AG04450 (cell line): ENCODE results near the gene ARHGEF39. TPM values are rescaled to one million over a fixed set of nuclear protein-coding genes. Genes with fewer than 3 reads are reported as not detected.

Experiments
- CTCF ChIA-PET: fragments of 300-600, 350-600 bp; formaldehyde crosslinking; extraction: SDS; loops from one replicate; lab custom pipeline; 2022; ENCODE audit warnings: antibody characterized with exemption, inconsistent platforms; lab: Charles Lee
- POLR2A ChIA-PET: fragments of 350-600 bp; formaldehyde crosslinking; extraction: SDS; loops from one replicate; lab custom pipeline; 2021; ENCODE audit warnings: antibody characterized with exemption, inconsistent platforms; lab: Yijun Ruan, JAX
- DNase-seq: peaks from one replicate; pipeline ENCODE4 v3.0.0-alpha.2; 2011; ENCODE audit warnings: low read depth, low spot score
- H3K27ac ChIP-seq: one replicate; pipeline ENCODE4 v1.5.1; 2012; ENCODE audit warnings: low read depth, low read length, control low read depth
- H3K27me3 ChIP-seq: one replicate; pipeline ENCODE4 v1.6.0; 2012; ENCODE audit warnings: low read length; ENCODE audit not compliant: control insufficient read depth, insufficient read depth
- H3K4me3 ChIP-seq: 2 replicates; pipeline ENCODE4 v1.5.1; 2011; ENCODE audit warnings: mild to moderate bottlenecking, low read depth, low read length, control low read depth
- H3K9me3 ChIP-seq: 2 replicates; pipeline ENCODE4 v1.5.1; 2012; ENCODE audit warnings: low read length; ENCODE audit not compliant: control insufficient read depth, insufficient read depth
- polyA plus RNA-seq: library from polyadenylated mRNA; depleted of rRNA; stranded (reverse); fragments of >200 nt; gene quantifications from 2 replicates; pipeline ENCODE4 v1.2.3, GENCODE V29; 2011
- TF ChIP-seq, protein P1 (sequence below): IDR thresholded peaks from 2 replicates; pipeline ENCODE4 v1.5.1; 2011; ENCODE audit warnings: low read depth, low read length, control low read depth, inconsistent platforms

Gene ARHGEF39
- polyA plus RNA-seq, 1 experiment, result 1.2 TPM

DNA sequence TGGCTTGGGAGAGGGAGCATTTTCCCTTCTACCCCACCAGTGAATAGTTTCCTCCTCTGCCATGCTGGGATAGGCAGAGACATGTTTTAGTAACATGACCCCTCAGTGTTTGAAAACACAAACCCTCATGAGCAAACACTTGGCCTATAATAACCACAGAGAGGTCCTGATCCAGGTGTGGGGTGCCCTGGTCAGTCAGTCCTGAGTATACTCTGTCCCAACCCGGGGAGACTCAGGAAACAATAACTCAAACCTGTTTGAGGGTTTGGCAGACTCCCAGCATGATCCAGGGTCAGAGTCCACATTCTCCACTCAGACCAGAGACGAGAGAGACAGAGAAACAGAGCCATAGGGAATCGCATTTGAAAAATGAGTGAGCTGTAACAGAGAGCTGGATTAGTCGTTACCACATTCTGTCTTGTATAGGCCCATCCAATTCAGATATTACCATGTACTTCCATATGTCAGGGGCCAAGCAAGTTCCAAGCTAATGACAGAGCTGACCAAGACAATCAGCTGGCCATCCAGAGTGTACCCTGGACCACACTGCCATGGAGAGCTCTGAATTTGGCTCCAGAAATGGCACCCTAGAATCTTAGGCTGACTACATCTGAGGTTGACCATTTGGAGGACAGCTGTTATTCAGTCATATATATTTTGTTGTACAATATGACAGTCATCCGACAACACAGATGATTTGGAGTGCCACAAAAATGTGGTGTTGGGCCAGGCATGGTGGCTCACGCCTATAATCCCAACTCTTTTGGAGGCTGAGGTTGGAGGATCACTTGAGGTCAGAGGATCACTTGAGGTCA lies 4.5 kb upstream of the ARHGEF39 start:
- Histone ChIP-seq H3K4me3 (no peak overlapping the region), H3K27me3 (no peaks in the 10 kb centered on the region), H3K9me3 (no peaks in the 10 kb centered on the region), H3K27ac (peak overlapping the region; percentile 25)
- TF ChIP-seq, protein P1, sequence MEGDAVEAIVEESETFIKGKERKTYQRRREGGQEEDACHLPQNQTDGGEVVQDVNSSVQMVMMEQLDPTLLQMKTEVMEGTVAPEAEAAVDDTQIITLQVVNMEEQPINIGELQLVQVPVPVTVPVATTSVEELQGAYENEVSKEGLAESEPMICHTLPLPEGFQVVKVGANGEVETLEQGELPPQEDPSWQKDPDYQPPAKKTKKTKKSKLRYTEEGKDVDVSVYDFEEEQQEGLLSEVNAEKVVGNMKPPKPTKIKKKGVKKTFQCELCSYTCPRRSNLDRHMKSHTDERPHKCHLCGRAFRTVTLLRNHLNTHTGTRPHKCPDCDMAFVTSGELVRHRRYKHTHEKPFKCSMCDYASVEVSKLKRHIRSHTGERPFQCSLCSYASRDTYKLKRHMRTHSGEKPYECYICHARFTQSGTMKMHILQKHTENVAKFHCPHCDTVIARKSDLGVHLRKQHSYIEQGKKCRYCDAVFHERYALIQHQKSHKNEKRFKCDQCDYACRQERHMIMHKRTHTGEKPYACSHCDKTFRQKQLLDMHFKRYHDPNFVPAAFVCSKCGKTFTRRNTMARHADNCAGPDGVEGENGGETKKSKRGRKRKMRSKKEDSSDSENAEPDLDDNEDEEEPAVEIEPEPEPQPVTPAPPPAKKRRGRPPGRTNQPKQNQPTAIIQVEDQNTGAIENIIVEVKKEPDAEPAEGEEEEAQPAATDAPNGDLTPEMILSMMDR, result no peak
- no peak for DNase-seq
- ChIA-PET CTCF (interaction anchor here (1.0 to 1.7 kb wide), 5 partner anchors 8 to 58 kb away, joined by 3 to 14 read pairs (median 4); partner anchors contain the start of genes CCDC107 and RMRP), POLR2A (interaction anchor here (1.8 to 3.0 kb wide), 2 partner anchors 11 to 21 kb away, joined by 8 to 13 read pairs; partner anchors contain the start of gene TPM2)

GRCh38 chr9:35667939-35668338 lies 2.9 kb upstream of the ARHGEF39 start:
- ChIA-PET POLR2A (no interaction called here), CTCF (no interaction called here)
- TF ChIP-seq, protein P1, result no peak
- Histone ChIP-seq H3K4me3 (no peak overlapping the region), H3K27me3 (no peaks in the 10 kb centered on the region), H3K9me3 (no peaks in the 10 kb centered on the region), H3K27ac (no peak overlapping the region)
- DNase-seq, result no peak

GRCh38 chr9:35666549-35666948 lies 1.6 kb upstream of the ARHGEF39 start:
- no peak for DNase-seq
- ChIA-PET CTCF (interaction anchor here (2.6 kb wide), 1 partner anchor 30 kb away, joined by 14 read pairs; no protein-coding TSS in a partner anchor), POLR2A (interaction anchor here (0.7 to 3.1 kb wide), 4 partner anchors 9 to 24 kb away, joined by 3 to 28 read pairs (median 10); no protein-coding TSS in a partner anchor)
- Histone ChIP-seq H3K27me3 (no peaks in the 10 kb centered on the region), H3K27ac (no peak overlapping the region), H3K4me3 (no peak overlapping the region), H3K9me3 (no peaks in the 10 kb centered on the region)
- TF ChIP-seq, protein P1, result no peak

- Histone ChIP-seq H3K4me3 (no peak overlapping the region), H3K27ac (no peak overlapping the region), H3K27me3 (no peaks in the 10 kb centered on the region), H3K9me3 (no peaks in the 10 kb centered on the region)
- ChIA-PET POLR2A (interaction anchor here (0.7 to 3.1 kb wide), 5 partner anchors 9 to 66 kb away, joined by 3 to 28 read pairs (median 7); partner anchors contain the start of genes CREB3 and TLN1), CTCF (interaction anchor here (0.7 to 2.8 kb wide), 6 partner anchors 14 to 69 kb away, joined by 3 to 14 read pairs (median 8); no protein-coding TSS in a partner anchor)
- TF ChIP-seq, protein P1, result no peak
- DNase-seq, result no peak
Observed at GRCh38 chr9:35666045-35666444, 1.1 kb upstream of the ARHGEF39 start.

- peak overlapping the region; percentile 71 for H3K4me3 ChIP-seq
- H3K27me3 ChIP-seq, result no peaks in the 10 kb centered on the region
- DNase-seq, result no peak
- TF ChIP-seq, protein P1, result no peak
- no peak overlapping the region for H3K27ac ChIP-seq
- H3K9me3 ChIP-seq, result no peaks in the 10 kb centered on the region
- ChIA-PET CTCF (interaction anchor here (0.7 to 2.8 kb wide), 10 partner anchors 15 to 110 kb away, joined by 3 to 14 read pairs (median 6); no protein-coding TSS in a partner anchor), POLR2A (interaction anchor here (1.2 to 3.1 kb wide), 6 partner anchors 16 to 67 kb away, joined by 3 to 28 read pairs (median 8); partner anchors contain the start of genes CREB3 and TLN1)
Observed at GRCh38 chr9:35665471-35665818, 450 bp upstream of the ARHGEF39 start.
